Endothelial cell (in vitro differentiated cells): ENCODE results near the gene CDH26. TPM values are rescaled to one million over a fixed set of nuclear protein-coding genes. Genes with fewer than 3 reads are reported as not detected.

Source experiments
- DNase-seq: peaks from one replicate; pipeline ENCODE4 v3.0.0; 2021; ENCODE audit warnings: low spot score
- H3K27ac Mint-ChIP-seq: one replicate; pipeline ENCODE4 v1.8.0; 2021; ENCODE audit warnings: mixed read lengths, inconsistent platforms; ENCODE audit not compliant: unreplicated experiment
- H3K27me3 Mint-ChIP-seq: one replicate; pipeline ENCODE4 v1.8.0; 2021; ENCODE audit warnings: mild to moderate bottlenecking, moderate library complexity, mixed read lengths, inconsistent platforms; ENCODE audit not compliant: unreplicated experiment
- H3K36me3 Mint-ChIP-seq: one replicate; pipeline ENCODE4 v1.8.0; 2021; ENCODE audit warnings: mild to moderate bottlenecking, low read depth, mixed read lengths, inconsistent platforms; ENCODE audit not compliant: unreplicated experiment
- H3K4me1 Mint-ChIP-seq: one replicate; pipeline ENCODE4 v1.8.0; 2021; ENCODE audit warnings: mild to moderate bottlenecking, mixed read lengths, inconsistent platforms; ENCODE audit not compliant: unreplicated experiment
- H3K4me3 Mint-ChIP-seq: one replicate; pipeline ENCODE4 v1.8.0; 2021; ENCODE audit warnings: mild to moderate bottlenecking, mixed read lengths, inconsistent platforms; ENCODE audit not compliant: unreplicated experiment
- H3K9me3 Mint-ChIP-seq: one replicate; pipeline ENCODE4 v1.8.0; 2021; ENCODE audit warnings: mixed read lengths, inconsistent platforms; ENCODE audit not compliant: unreplicated experiment
- total RNA-seq: library from RNA; stranded (reverse); fragmentation: NEBNext Ultra II Directional; extraction: Animal tissue kit (Norgen Biotek cat#: 25700); gene quantifications from one replicate; pipeline ENCODE4 v1.2.1, GENCODE V29; 2021; ENCODE audit not compliant: unreplicated experiment
- TF ChIP-seq, protein P1 (sequence below): fragments of 200-600 bp; sonication (generic); IDR thresholded peaks from one replicate; pipeline ENCODE4 v1.5.0; 2021; ENCODE audit warnings: antibody characterized with exemption; ENCODE audit not compliant: unreplicated experiment

Gene CDH26
- total RNA-seq, 1 donor from 2014 or later: 5.4 TPM

DNA sequence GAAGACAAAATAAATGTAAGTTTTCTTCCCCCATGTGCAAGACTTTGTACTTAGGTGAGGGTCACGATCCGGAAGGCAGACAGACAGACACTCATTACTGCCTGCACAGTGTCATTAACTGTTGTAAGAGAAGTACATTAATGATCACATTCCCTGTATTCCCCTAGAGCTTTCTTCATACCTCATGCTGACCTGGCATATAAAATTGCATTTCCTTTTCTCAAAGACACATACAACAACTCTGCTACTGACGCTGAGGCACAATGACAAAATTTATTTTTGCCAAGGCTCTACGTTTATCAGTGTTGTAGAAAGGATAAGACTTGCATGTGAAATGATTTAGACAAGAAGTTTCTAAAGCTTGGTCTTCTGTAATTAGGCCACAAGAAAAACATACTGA lies 21.8 kb upstream of the CDH26 start:
- H3K9me3 Mint-ChIP-seq: no peaks in the 10 kb centered on the region
- H3K36me3 Mint-ChIP-seq: no peaks in the 10 kb centered on the region
- TF ChIP-seq, protein P1, sequence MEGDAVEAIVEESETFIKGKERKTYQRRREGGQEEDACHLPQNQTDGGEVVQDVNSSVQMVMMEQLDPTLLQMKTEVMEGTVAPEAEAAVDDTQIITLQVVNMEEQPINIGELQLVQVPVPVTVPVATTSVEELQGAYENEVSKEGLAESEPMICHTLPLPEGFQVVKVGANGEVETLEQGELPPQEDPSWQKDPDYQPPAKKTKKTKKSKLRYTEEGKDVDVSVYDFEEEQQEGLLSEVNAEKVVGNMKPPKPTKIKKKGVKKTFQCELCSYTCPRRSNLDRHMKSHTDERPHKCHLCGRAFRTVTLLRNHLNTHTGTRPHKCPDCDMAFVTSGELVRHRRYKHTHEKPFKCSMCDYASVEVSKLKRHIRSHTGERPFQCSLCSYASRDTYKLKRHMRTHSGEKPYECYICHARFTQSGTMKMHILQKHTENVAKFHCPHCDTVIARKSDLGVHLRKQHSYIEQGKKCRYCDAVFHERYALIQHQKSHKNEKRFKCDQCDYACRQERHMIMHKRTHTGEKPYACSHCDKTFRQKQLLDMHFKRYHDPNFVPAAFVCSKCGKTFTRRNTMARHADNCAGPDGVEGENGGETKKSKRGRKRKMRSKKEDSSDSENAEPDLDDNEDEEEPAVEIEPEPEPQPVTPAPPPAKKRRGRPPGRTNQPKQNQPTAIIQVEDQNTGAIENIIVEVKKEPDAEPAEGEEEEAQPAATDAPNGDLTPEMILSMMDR: no peak
- H3K27ac Mint-ChIP-seq: no peak overlapping the region
- DNase-seq: no peak
- peaks cover 15% of the 10 kb centered on the region for H3K27me3 Mint-ChIP-seq
- no peak overlapping the region for H3K4me3 Mint-ChIP-seq
- H3K4me1 Mint-ChIP-seq: peaks cover 13% of the 10 kb centered on the region

DNA sequence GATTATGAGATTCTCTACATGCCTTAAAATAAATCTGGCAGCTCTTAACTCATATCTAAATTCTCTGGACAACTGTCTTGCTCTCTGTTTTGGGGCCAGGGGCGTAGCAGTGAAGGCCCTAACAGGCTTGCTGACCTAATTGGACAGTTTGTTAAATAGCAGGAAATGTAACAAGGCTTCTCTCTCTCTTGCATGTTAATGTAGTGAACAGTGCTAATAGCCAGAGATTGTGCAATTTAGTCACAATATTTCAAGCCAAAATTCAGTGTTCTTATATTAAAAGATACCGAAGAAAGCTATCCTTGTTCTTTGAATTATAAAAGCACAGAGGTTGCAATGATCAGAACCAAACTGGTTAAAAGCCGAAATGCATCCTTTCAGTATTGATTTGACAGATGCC lies 21.1 kb upstream of the CDH26 start:
- Mint-ChIP-seq H3K4me1 (peaks cover 13% of the 10 kb centered on the region), H3K9me3 (no peaks in the 10 kb centered on the region), H3K36me3 (no peaks in the 10 kb centered on the region), H3K4me3 (no peak overlapping the region), H3K27ac (no peak overlapping the region), H3K27me3 (peaks cover 15% of the 10 kb centered on the region)
- TF ChIP-seq, protein P1: no peak
- no peak for DNase-seq

DNA sequence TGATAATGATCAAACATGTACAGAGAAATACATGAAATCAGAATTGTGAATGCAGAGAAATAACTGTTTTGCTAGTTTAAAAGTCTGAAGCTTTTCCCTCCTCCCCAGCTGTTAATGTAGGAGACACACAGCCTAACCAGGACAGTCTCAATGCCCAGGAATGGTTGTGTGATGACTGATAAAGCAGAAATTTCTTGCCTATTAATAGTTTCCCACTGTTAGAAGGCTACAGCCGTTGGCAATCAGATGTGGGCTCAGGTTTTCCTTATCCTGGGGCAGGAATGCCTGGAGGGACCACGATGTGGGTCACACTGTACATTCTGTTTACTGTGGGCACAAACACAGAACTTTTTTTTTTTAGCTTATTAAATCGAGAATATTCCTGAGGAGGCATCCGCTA lies 20.0 kb upstream of the CDH26 start:
- no peak for DNase-seq

DNA sequence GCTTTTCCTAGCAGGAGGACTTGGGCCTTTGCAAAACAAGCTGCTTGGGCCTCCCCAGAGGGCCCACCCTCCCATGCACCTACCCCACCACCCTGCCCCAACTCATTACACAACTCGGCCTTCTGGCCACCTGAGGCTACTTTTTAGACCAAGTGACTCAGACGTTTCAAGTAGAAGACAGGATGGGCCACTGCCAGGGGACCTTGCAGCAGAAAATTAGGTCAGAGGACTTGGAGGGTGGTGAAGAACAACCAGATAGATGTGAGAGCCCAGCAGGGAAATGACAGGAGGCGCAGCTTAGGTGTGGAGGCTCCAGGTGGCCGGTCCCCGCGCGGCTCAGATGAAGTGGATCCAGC lies 19.5 kb upstream of the CDH26 start:
- no peaks in the 10 kb centered on the region for H3K9me3 Mint-ChIP-seq
- peak overlapping the region; percentile 86 for H3K27ac Mint-ChIP-seq

More for the DNA sequence above, 20.0 kb upstream of the CDH26 start:
- H3K36me3 Mint-ChIP-seq: no peaks in the 10 kb centered on the region
- TF ChIP-seq, protein P1: no peak
- peaks cover 15% of the 10 kb centered on the region for H3K27me3 Mint-ChIP-seq
- H3K27ac Mint-ChIP-seq: peak overlapping the region; percentile 86
- H3K9me3 Mint-ChIP-seq: no peaks in the 10 kb centered on the region
- peaks cover 13% of the 10 kb centered on the region for H3K4me1 Mint-ChIP-seq
- H3K4me3 Mint-ChIP-seq: peak overlapping the region; percentile 91

DNA sequence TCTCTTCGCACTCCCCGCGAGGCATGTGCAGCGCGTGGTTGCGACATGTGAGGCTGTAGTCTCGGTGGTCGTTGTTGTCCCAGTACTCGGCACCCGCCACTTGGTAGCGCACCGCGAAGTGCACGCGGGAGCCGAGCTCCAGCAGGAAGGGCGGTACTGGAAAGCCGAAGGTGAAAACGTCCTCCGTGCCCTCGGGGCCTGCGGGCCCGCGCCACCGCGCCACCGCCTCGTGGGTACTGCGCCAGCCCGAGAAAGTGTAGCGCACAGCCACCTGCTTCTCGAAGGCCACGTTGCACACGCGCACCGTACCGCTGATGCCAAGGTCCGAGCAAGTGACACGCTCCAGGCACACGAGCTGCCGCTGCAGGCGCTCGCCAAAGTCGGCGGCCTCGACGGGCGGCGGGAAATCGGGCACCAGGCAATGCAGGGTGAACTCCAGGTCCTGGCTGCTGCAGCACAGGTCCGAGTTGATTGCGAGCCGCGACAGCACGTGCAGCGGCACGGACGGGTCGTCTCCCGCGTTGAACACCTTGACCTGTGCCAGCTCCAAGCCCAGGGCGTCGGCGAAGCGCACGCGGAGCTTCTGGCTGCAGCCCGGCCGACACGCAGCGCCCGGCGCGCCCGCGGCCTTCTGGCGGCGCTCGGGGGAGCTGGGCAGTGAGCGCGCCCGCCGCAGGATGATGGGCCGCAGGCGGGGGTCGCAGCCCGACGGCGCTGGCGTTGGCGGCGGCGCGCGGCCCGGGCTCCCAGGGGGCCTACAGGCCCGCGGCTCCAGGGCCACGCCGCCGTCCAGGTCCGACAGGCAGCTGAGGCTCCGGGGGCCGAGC lies 19.0 kb upstream of the CDH26 start:
- peak; percentile 39 for DNase-seq
- H3K27me3 Mint-ChIP-seq: peaks cover 14% of the 10 kb centered on the region
- H3K36me3 Mint-ChIP-seq: no peaks in the 10 kb centered on the region
- peaks cover 12% of the 10 kb centered on the region for H3K4me1 Mint-ChIP-seq
- H3K4me3 Mint-ChIP-seq: no peak overlapping the region
- no peak overlapping the region for H3K27ac Mint-ChIP-seq
- no peaks in the 10 kb centered on the region for H3K9me3 Mint-ChIP-seq
- TF ChIP-seq, protein P1: no peak

More for the DNA sequence above, 19.5 kb upstream of the CDH26 start:
- peaks cover 13% of the 10 kb centered on the region for H3K4me1 Mint-ChIP-seq
- no peak for DNase-seq
- H3K4me3 Mint-ChIP-seq: peak overlapping the region; percentile 91
- TF ChIP-seq, protein P1: no peak
- H3K27me3 Mint-ChIP-seq: peaks cover 15% of the 10 kb centered on the region
- H3K36me3 Mint-ChIP-seq: no peaks in the 10 kb centered on the region
